GM10248 (cell line): Measurements from ENCODE around the gene DGCR6L.

ENCODE experiments used
- CTCF ChIA-PET: fragments of 300-600 bp; sonication (Branson Sonifier 250); formaldehyde crosslinking; extraction: SDS; loops from one replicate; lab custom pipeline; 2021; ENCODE audit warnings: antibody characterized with exemption; lab: Yijun Ruan, JAX
- POLR2A ChIA-PET: fragments of 350-650 bp; sonication (Branson Sonifier 250); formaldehyde crosslinking; extraction: SDS; loops from one replicate; lab custom pipeline; 2020; ENCODE audit warnings: antibody characterized with exemption; lab: Yijun Ruan, JAX
- DNase-seq: peaks from one replicate; pipeline ENCODE4 v3.0.0; 2012; ENCODE audit errors: extremely low spot score
- CTCF ChIP-seq: IDR thresholded peaks from 2 replicates; pipeline ENCODE4 v1.5.1; 2012; ENCODE audit warnings: mild to moderate bottlenecking, low read depth; ENCODE audit errors: extremely low read depth, missing control alignments, control extremely low read depth

DGCR6L gene

DNA sequence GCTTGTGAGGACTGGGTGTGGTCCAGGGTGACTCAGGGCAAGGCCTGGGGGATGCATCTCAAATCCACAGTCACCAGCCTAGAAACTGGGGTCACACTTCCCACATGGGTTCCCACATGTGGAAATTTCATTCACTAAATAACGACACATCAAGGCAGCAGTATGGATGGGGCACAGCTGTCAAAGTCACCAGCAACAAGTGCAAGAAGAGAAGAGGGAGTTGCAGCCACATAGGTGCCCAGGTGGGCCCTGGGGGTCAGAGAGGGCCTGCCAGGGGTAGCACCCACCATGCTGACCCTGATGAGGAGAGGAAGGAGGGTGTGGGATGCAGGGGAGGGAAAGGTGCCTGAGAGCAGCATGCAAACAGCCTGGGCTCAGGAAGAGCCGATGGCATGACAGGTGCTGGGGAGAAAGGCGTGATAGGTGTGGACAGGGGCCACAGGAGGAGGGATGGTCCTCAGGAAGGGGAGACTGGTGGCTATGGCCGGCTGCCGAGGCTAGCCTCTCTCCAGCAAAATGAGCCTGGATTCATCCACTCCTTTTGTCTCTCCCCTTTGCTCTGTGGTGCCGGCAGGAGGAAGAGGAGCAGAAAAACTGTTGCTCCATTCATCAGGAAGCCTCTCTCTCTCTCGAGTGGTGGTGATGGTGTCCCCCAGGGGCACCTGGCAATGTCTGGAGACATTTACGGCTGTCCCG lies 22.3 kb downstream of the DGCR6L start:
- DNase-seq: no peak
- POLR2A ChIA-PET: no interaction called here
- no peak for TF ChIP-seq CTCF
- CTCF ChIA-PET: no interaction called here

DNA sequence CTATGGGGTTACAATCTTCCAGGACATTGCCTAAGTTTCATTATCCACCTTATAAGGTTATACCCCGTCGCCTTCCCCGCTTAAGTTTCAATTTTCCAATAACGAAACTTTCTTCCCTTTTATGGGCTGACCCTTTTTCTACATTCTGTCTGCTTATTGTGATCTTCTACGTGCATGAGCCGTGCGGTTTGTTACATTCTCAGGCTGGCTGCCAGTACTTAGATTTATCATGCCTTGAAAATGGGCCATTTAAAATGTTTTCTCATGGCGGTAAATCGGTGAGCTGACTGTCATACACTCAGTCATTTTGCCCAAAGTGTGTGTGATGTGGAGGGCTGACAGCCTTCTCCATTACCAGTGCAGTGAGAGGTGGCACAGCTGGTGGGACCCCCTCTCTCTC lies 23.3 kb downstream of the DGCR6L start:
- CTCF ChIA-PET: interaction anchor here (1.5 to 2.0 kb wide), 2 partner anchors 10 to 13 kb away, joined by 6 to 8 read pairs; no protein-coding TSS in a partner anchor
- POLR2A ChIA-PET: no interaction called here
- DNase-seq: no peak
- TF ChIP-seq CTCF: no peak

DNA sequence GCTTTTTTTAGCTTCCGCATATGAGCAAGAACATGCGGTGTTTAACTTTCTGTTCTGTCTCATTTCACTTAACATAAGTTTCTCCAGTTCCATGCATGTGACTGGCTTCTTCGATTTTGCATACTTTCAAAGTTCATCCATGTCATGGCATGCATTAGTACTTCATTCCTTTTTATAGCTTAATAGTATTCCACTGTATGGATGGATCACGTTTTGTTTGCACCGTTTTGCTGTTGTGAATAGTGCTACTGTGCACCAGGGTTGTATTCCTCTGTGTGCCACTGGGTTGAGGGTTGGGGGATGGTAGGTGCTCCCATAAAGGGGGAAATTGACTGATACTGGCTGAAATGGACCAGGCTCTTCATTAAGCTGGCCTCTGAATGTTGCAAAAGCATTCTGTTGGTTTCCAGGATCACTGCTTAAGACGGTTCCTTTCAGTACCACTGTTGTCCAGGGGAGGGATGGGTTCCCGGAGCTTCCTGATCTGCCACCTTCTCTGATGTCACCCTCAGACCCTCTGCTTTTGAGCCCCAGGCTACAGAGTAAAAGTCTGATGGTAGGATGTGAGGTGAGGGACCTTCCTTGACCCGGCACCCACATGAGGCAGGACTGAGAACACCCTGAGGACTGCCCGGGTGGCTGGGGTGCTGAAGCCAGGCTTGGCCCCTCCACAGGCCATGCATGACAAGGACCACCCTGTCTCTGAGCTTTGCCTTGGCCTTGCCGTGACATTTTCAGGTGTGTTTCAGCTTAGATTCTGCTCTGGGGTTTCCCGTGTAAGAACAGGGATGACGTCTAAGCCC lies 24.4 kb downstream of the DGCR6L start:
- ChIA-PET CTCF (interaction anchor here (0.9 to 2.0 kb wide), 3 partner anchors 9 to 57 kb away, joined by 3 to 8 read pairs (median 6); no protein-coding TSS in a partner anchor), POLR2A (no interaction called here)
- no peak for TF ChIP-seq CTCF
- no peak for DNase-seq

GRCh38 chr22:20292673-20293232 lies 27.1 kb downstream of the DGCR6L start:
- DNase-seq: no peak
- TF ChIP-seq CTCF: no peak
- CTCF ChIA-PET: interaction anchor here (1.2 to 1.5 kb wide), 2 partner anchors 24 to 135 kb away, joined by 3 read pairs; no protein-coding TSS in a partner anchor
- POLR2A ChIA-PET: no interaction called here

GRCh38 chr22:20292108-20292507 lies 27.8 kb downstream of the DGCR6L start:
- ChIA-PET CTCF (interaction anchor here (1.2 kb wide), 1 partner anchor 25 kb away, joined by 3 read pairs; no protein-coding TSS in a partner anchor), POLR2A (no interaction called here)
- DNase-seq: no peak
- TF ChIP-seq CTCF: no peak

GRCh38 chr22:20291604-20292063 lies 28.2 kb downstream of the DGCR6L start:
- POLR2A ChIA-PET: no interaction called here
- TF ChIP-seq CTCF: no peak
- no peak for DNase-seq
- CTCF ChIA-PET: interaction anchor here (1.2 kb wide), 1 partner anchor 25 kb away, joined by 3 read pairs; no protein-coding TSS in a partner anchor
